ENCODE results near the gene CCDC60. TPM values are rescaled to one million over a fixed set of nuclear protein-coding genes. Genes with fewer than 3 reads are reported as not detected.

Gene CCDC60
- total RNA-seq, 6 donors from 2014 or later, result 0.76 to 12.5 (median 2.3) TPM; not detected in 1

GRCh38 chr12:119366007-119366406, 31.5 kb downstream of the CCDC60 start:
- DNase-seq (no peak), ATAC-seq (ENCODE audit: low FRiP score in 2 of 2) (no peak)
- H3K4me3 ChIP-seq, result no peak overlapping the region
- H3K9me3 ChIP-seq, result no peaks in the 10 kb centered on the region
- no peaks in the 10 kb centered on the region for H3K27me3 ChIP-seq
- H3K4me1 ChIP-seq, result no peaks in the 10 kb centered on the region
- TF ChIP-seq CTCF (IDR thresholded peaks at IDR 0.05), result no peak
- no peak for TF ChIP-seq POLR2A (IDR thresholded peaks at IDR 0.05)
- no peak for TF ChIP-seq POLR2AphosphoS5 (IDR thresholded peaks at IDR 0.05)
- TF ChIP-seq EP300 (IDR thresholded peaks at IDR 0.05), result no peak
- H3K36me3 ChIP-seq, result no peaks in the 10 kb centered on the region
- 84 to 91% methylated on average over 6 of the region's 6 CpGs for WGBS, 2 donors
- peak overlapping the region in 3 of 4 donors; percentile 8 to 24 (median 21) for H3K27ac ChIP-seq

- no peak for DNase-seq
- TF ChIP-seq POLR2A (IDR thresholded peaks at IDR 0.05) (no peak), EP300 (IDR thresholded peaks at IDR 0.05) (no peak), CTCF (IDR thresholded peaks at IDR 0.05) (no peak), POLR2AphosphoS5 (IDR thresholded peaks at IDR 0.05) (no peak)
- H3K4me1 ChIP-seq, result peaks cover 0 to 6% (median 2%) of the 10 kb centered on the region in 4 donors
- H3K4me3 ChIP-seq, result no peak overlapping the region
- no peak for ATAC-seq (ENCODE audit: low FRiP score in 2 of 2)
- 88 to 91% methylated on average over 3 of the region's 3 CpGs for WGBS, 2 donors
- H3K36me3 ChIP-seq, result no peaks in the 10 kb centered on the region
- H3K27ac ChIP-seq, result no peak overlapping the region
- no peaks in the 10 kb centered on the region for H3K27me3 ChIP-seq
- no peaks in the 10 kb centered on the region for H3K9me3 ChIP-seq
Measured at GRCh38 chr12:119369161-119369560, 34.6 kb downstream of the CCDC60 start.

- peaks cover 0 to 6% (median 2%) of the 10 kb centered on the region in 4 donors for H3K4me1 ChIP-seq
Measured at GRCh38 chr12:119369907-119370546, 35.5 kb downstream of the CCDC60 start.

GRCh38 chr12:119372540-119372939, 38.0 kb downstream of the CCDC60 start:
- H3K9me3 ChIP-seq, result no peaks in the 10 kb centered on the region
- no peak overlapping the region for H3K27ac ChIP-seq
- TF ChIP-seq POLR2AphosphoS5 (IDR thresholded peaks at IDR 0.05) (no peak), CTCF (IDR thresholded peaks at IDR 0.05) (no peak), POLR2A (IDR thresholded peaks at IDR 0.05) (no peak), EP300 (IDR thresholded peaks at IDR 0.05) (no peak)
- no peaks in the 10 kb centered on the region for H3K36me3 ChIP-seq
- peak in 1 of 2 donors; percentile 24 for DNase-seq
- no peak overlapping the region for H3K4me3 ChIP-seq
- peak in 1 of 2 donors; percentile 22 for ATAC-seq (ENCODE audit: low FRiP score in 2 of 2)
- no peaks in the 10 kb centered on the region for H3K27me3 ChIP-seq
- peaks cover 0 to 9% (median 5%) of the 10 kb centered on the region in 4 donors for H3K4me1 ChIP-seq
- WGBS, 2 donors, result 44 to 50% methylated on average over 7 of the region's 7 CpGs

More at GRCh38 chr12:119369907-119370546, 35.5 kb downstream of the CCDC60 start:
- TF ChIP-seq POLR2A (IDR thresholded peaks at IDR 0.05), result no peak
- TF ChIP-seq CTCF (IDR thresholded peaks at IDR 0.05), result no peak
- no peak for TF ChIP-seq EP300 (IDR thresholded peaks at IDR 0.05)
- TF ChIP-seq POLR2AphosphoS5 (IDR thresholded peaks at IDR 0.05), result no peak
- Histone ChIP-seq H3K9me3 (no peaks in the 10 kb centered on the region), H3K27ac (no peak overlapping the region), H3K4me3 (no peak overlapping the region), H3K36me3 (no peaks in the 10 kb centered on the region), H3K27me3 (no peaks in the 10 kb centered on the region)
- 58 to 62% methylated on average over 10 of the region's 10 CpGs for WGBS, 2 donors
- DNase-seq (no peak), ATAC-seq (ENCODE audit: low FRiP score in 2 of 2) (no peak)

- H3K4me1 ChIP-seq, result peaks cover 0 to 9% (median 5%) of the 10 kb centered on the region in 4 donors
- TF ChIP-seq CTCF (IDR thresholded peaks at IDR 0.05), result no peak
- no peak for TF ChIP-seq POLR2AphosphoS5 (IDR thresholded peaks at IDR 0.05)
- no peak for TF ChIP-seq POLR2A (IDR thresholded peaks at IDR 0.05)
- no peak for TF ChIP-seq EP300 (IDR thresholded peaks at IDR 0.05)
- 44 to 45% methylated on average over 3 of the region's 3 CpGs for WGBS, 2 donors
- H3K27ac ChIP-seq, result no peak overlapping the region
- no peaks in the 10 kb centered on the region for H3K27me3 ChIP-seq
- no peak overlapping the region for H3K4me3 ChIP-seq
- no peaks in the 10 kb centered on the region for H3K36me3 ChIP-seq
- no peak for DNase-seq
- ATAC-seq (ENCODE audit: low FRiP score in 2 of 2), result no peak
- no peaks in the 10 kb centered on the region for H3K9me3 ChIP-seq
Measured at GRCh38 chr12:119373001-119373400, 38.5 kb downstream of the CCDC60 start.
